Keratinocyte (primary cell): ENCODE results near the gene ATG10. TPM values are rescaled to one million over a fixed set of nuclear protein-coding genes. Genes with fewer than 3 reads are reported as not detected.

Source experiments
- DNase-seq: peaks from one replicate; pipeline ENCODE4 v3.0.0-alpha.2; 2011; ENCODE audit warnings: low read depth, missing footprints, low spot score
- FAIRE-seq: peaks from 2 replicates; lab custom pipeline; 2011; peaks lifted over from hg19 to GRCh38; lab: Jason Lieb, UNC
- H2AFZ ChIP-seq: 2 replicates; pipeline ENCODE4 v1.6.0; 2012; ENCODE audit warnings: low read length, control low read depth, inconsistent platforms; ENCODE audit not compliant: control insufficient read depth
- H3K27ac ChIP-seq: 2 replicates; pipeline ENCODE4 v1.5.1; 2011; ENCODE audit warnings: low read length; ENCODE audit not compliant: control insufficient read depth, insufficient read depth
- H3K27me3 ChIP-seq: 3 replicates; pipeline ENCODE4 v1.6.0; 2011; ENCODE audit warnings: low read length; ENCODE audit not compliant: control insufficient read depth, insufficient read depth; ENCODE audit errors: extremely low read depth
- H3K36me3 ChIP-seq, 2 experiments: 2 replicates in 1 of 2; 3 replicates in 1 of 2; pipeline ENCODE4 v1.5.1; 2011; ENCODE audit warnings: low read length in 2 of 2, mild to moderate bottlenecking in 1 of 2; ENCODE audit not compliant: control insufficient read depth in 2 of 2, insufficient read depth in 2 of 2; ENCODE audit errors: extremely low read depth in 1 of 2
- H3K4me1 ChIP-seq: 3 replicates; pipeline ENCODE4 v1.5.1; 2011; ENCODE audit warnings: low read length; ENCODE audit not compliant: control insufficient read depth, insufficient read depth; ENCODE audit errors: extremely low read depth
- H3K4me2 ChIP-seq: 3 replicates; pipeline ENCODE4 v1.6.0; 2011; ENCODE audit warnings: low read depth, low read length; ENCODE audit not compliant: control insufficient read depth, insufficient read depth; ENCODE audit errors: extremely low read depth
- H3K4me3 ChIP-seq, 3 experiments: fragments of 200-600 bp in 1 of 3; sonication (generic) in 1 of 3; 2 replicates in 2 of 3; 3 replicates in 1 of 3; pipeline ENCODE4 v1.5.1; 2011 to 2016; ENCODE audit warnings: low read length in 3 of 3, mild to moderate bottlenecking in 3 of 3, control low read depth in 2 of 3, inconsistent platforms in 1 of 3, low read depth in 1 of 3, mixed read lengths in 1 of 3, mixed run types in 1 of 3, moderate library complexity in 1 of 3; ENCODE audit not compliant: control insufficient read depth in 2 of 3, insufficient read depth in 2 of 3; ENCODE audit errors: extremely low read depth in 1 of 3
- H3K79me2 ChIP-seq: 2 replicates; pipeline ENCODE4 v1.6.0; 2012; ENCODE audit warnings: low read length; ENCODE audit not compliant: control insufficient read depth, insufficient read depth
- H3K9ac ChIP-seq: 3 replicates; pipeline ENCODE4 v1.6.0; 2011; ENCODE audit warnings: low read length; ENCODE audit not compliant: control insufficient read depth, insufficient read depth; ENCODE audit errors: extremely low read depth
- H3K9me1 ChIP-seq: 3 replicates; pipeline ENCODE4 v1.6.0; 2011; ENCODE audit warnings: low read length; ENCODE audit not compliant: control insufficient read depth, insufficient read depth; ENCODE audit errors: extremely low read depth
- H3K9me3 ChIP-seq: 2 replicates; pipeline ENCODE4 v1.5.1; 2012; ENCODE audit warnings: low read depth, low read length; ENCODE audit not compliant: control insufficient read depth
- H4K20me1 ChIP-seq: 3 replicates; pipeline ENCODE4 v1.6.0; 2011; ENCODE audit warnings: low read length; ENCODE audit not compliant: control insufficient read depth, insufficient read depth; ENCODE audit errors: extremely low read depth
- EZH2 ChIP-seq: IDR thresholded peaks from one replicate; pipeline ENCODE4 v1.6.1; 2012; ENCODE audit warnings: inconsistent platforms, mild to moderate bottlenecking, low read length, moderate library complexity
- dilution Hi-C: fragments of 300-500 bp; cut with MboI; formaldehyde crosslinking; loops from one replicate; pipeline ENCODE4 v1.7.0; 2020; ENCODE audit warnings: low sequenced_read_pairs; ENCODE audit not compliant: extremely low pct_ligation_motif_present
- polyA plus RNA-seq, 5 experiments: library from polyadenylated mRNA; depleted of rRNA in 3 of 5; stranded (reverse) in 3 of 5; stranded (forward) in 1 of 5; unstranded in 1 of 5; fragments of >200 nt; gene quantifications; 1 replicate in 1 of 5; 2 replicates in 3 of 5; 3 replicates in 1 of 5; pipeline versions ENCODE4 v1.2.1 to v1.2.3, GENCODE V29; 2011 to 2012; ENCODE audit warnings: missing spikeins in 2 of 5, low read depth in 1 of 5, low replicate concordance in 1 of 5
- TF ChIP-seq, protein P1 (sequence below), 3 experiments: IDR thresholded peaks in 1 of 3; conservative IDR thresholded peaks in 1 of 3; optimal IDR thresholded peaks in 1 of 3; 2 replicates in 2 of 3; 3 replicates in 1 of 3; pipeline versions ENCODE3 to v1.5.1; 2011; ENCODE audit warnings: low read length in 3 of 3, mild to moderate bottlenecking in 3 of 3, moderate library complexity in 2 of 3, control low read depth in 1 of 3, inconsistent platforms in 1 of 3; ENCODE audit not compliant: insufficient read depth in 2 of 3; ENCODE audit errors: extremely low read depth in 1 of 3

ATG10 gene
- polyA plus RNA-seq, 1 donor (not counting 4 experiments of a cell fraction or from before 2014, with no cell fraction given): 5.4 TPM

DNA sequence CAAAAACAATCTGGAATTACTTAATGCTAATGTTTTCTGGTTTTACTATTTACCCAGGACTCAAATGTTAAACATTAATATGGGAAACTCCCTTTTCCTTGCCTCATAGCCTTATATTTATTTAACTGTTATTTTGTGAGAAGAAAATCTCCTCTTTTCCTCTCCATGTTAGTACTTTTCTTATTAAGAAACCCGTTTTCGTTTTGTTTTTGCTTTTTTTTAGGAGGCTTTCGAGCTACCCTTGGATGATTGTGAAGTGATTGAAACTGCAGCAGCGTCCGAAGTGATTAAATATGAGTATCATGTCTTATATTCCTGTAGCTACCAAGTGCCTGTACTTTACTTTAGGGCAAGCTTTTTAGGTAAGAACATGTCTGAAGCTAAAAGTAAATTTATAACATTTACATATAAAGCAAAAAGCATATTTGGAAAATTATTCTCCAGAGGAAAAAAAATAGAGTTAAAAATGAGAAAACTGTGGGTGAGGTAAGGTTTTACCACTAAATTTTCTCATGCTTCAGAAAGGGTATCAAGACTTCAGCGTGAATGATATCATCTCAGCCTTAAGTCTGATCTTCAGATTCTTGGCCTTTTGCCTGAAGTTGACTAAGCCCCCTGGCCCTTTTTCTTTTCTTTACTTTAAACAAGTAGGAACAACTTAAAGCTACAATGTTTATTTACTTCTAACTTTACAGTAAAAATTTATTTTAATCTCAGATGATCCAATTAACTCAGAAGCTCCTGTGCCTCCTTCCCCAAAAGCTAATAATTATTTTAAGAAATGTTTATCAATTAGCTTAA, 192.6 kb downstream of the ATG10 start:
- Histone ChIP-seq H3K9me3 (no peaks in the 10 kb centered on the region), H3K36me3 (no peaks in the 10 kb centered on the region), H3K9me1 (no peaks in the 10 kb centered on the region), H3K4me1 (peaks cover 28% of the 10 kb centered on the region), H2AFZ (no peak overlapping the region), H3K9ac (no peak overlapping the region), H3K79me2 (no peaks in the 10 kb centered on the region), H3K27ac (peak overlapping the region; percentile 66), H4K20me1 (no peaks in the 10 kb centered on the region), H3K4me2 (peak overlapping the region; percentile 50), H3K4me3 (no peak overlapping the region), H3K27me3 (no peaks in the 10 kb centered on the region)
- FAIRE-seq (peak; percentile 46), DNase-seq (no peak)
- dilution Hi-C loops: no loop called here
- TF ChIP-seq, protein P1, sequence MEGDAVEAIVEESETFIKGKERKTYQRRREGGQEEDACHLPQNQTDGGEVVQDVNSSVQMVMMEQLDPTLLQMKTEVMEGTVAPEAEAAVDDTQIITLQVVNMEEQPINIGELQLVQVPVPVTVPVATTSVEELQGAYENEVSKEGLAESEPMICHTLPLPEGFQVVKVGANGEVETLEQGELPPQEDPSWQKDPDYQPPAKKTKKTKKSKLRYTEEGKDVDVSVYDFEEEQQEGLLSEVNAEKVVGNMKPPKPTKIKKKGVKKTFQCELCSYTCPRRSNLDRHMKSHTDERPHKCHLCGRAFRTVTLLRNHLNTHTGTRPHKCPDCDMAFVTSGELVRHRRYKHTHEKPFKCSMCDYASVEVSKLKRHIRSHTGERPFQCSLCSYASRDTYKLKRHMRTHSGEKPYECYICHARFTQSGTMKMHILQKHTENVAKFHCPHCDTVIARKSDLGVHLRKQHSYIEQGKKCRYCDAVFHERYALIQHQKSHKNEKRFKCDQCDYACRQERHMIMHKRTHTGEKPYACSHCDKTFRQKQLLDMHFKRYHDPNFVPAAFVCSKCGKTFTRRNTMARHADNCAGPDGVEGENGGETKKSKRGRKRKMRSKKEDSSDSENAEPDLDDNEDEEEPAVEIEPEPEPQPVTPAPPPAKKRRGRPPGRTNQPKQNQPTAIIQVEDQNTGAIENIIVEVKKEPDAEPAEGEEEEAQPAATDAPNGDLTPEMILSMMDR (optimal IDR thresholded peaks at IDR 0.05 in 1 of 3, IDR thresholded peaks at IDR 0.05 in 1 of 3, conservative IDR thresholded peaks at IDR 0.05 in 1 of 3; ENCODE audit: extremely low read depth in 1 of 3, insufficient read depth in 2 of 3, low read length in 3 of 3): no peak
- no peak for TF ChIP-seq EZH2

DNA sequence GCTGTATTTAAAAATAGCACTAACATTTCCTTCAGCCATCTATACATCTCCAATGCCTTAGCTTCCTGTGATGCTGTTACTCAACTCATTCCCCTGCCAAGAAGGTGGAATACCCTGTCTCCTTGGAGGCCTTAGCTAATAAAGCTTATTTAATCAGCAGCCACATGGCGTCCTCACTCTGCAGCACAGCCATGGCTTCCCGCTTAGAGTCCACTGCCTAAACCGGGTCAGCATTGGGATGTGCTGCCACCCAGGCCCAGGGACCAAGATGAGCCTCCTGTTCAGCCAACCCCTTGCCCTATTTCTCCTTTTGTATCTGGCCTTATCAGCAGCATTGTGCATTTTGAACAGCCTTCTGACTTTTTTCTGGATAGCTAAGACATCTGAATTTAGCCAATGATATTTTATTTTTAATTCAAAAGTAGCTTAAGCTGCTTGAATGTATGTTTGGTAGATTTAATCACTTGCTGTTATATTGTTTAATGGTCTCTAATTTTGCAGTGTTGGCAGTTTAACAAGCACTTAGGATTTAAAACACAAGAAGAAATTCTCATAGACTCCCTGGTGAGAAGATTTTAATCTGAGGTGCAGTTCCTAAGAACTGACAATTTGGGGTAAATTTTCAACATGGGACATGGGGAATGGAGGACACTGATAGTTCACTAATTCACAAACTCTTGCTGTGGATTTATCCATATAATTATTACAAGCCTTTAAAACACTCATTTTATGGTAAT, 193.3 kb downstream of the ATG10 start:
- Histone ChIP-seq H3K27me3 (no peaks in the 10 kb centered on the region), H4K20me1 (no peaks in the 10 kb centered on the region), H2AFZ (peak overlapping the region; percentile 45), H3K4me2 (peak overlapping the region; percentile 50), H3K4me1 (peaks cover 25% of the 10 kb centered on the region), H3K36me3 (no peaks in the 10 kb centered on the region), H3K9me1 (no peaks in the 10 kb centered on the region), H3K79me2 (no peaks in the 10 kb centered on the region), H3K9ac (no peak overlapping the region), H3K9me3 (no peaks in the 10 kb centered on the region), H3K27ac (peak overlapping the region; percentile 66), H3K4me3 (no peak overlapping the region)
- TF ChIP-seq, protein P1 (optimal IDR thresholded peaks at IDR 0.05 in 1 of 3, IDR thresholded peaks at IDR 0.05 in 1 of 3, conservative IDR thresholded peaks at IDR 0.05 in 1 of 3; ENCODE audit: extremely low read depth in 1 of 3, insufficient read depth in 2 of 3, low read length in 3 of 3): peak in 1 of 3 experiments; percentile 40
- no peak for TF ChIP-seq EZH2
- DNase-seq (no peak), FAIRE-seq (no peak)
- dilution Hi-C loops: no loop called here
